HCT116 (cell line): ENCODE results near the gene KLHDC4. TPM values are rescaled to one million over a fixed set of nuclear protein-coding genes. Genes with fewer than 3 reads are reported as not detected.

Experiments used
- ATAC-seq: fragments of 200-7000 bp; cut with Tn5 transposase; 2 replicates; pipeline ENCODE4 v1.9.1; 2020; ENCODE audit warnings: mild to moderate bottlenecking, moderate library complexity
- BruUV-seq: library from RNA; stranded (reverse); fragments of 400-500 nt; replicated peaks from 2 replicates; lab custom pipeline; 2021; lab: Mats Ljungman, UMichigan
- CTCF ChIA-PET: fragments of 300-600 bp; sonication (Branson Sonifier 250); formaldehyde crosslinking; loops from one replicate; lab custom pipeline; 2021; ENCODE audit warnings: antibody characterized with exemption; lab: Charles Lee
- POLR2A ChIA-PET: fragments of 300-600, 350-600 bp; sonication (Branson Sonifier 250); formaldehyde crosslinking; loops from one replicate; lab custom pipeline; 2021; ENCODE audit warnings: antibody characterized with exemption; lab: Charles Lee
- RAD21 ChIA-PET, 2 experiments: fragments of 300-600 bp; sonication (Branson Sonifier 250); formaldehyde crosslinking; loops; one replicate each; lab custom pipeline; 2023; ENCODE audit warnings: low total read pairs in 2 of 2; ENCODE audit not compliant: uncharacterized antibody in 2 of 2, unreplicated experiment in 2 of 2, low non-redundant PET in 1 of 2; lab: Charles Lee
- DNase-seq: peaks from one replicate; pipeline ENCODE4 v3.0.0-alpha.2; 2010; ENCODE audit warnings: low read depth, low spot score
- H2AFZ ChIP-seq: fragments of 200-600 bp; shearing (Covaris generic), sonication (generic); 2 replicates; pipeline ENCODE4 v1.6.1; 2017; ENCODE audit warnings: low read depth, mixed run types, mixed read lengths, antibody characterized with exemption, low read length; ENCODE audit not compliant: poor library complexity, severe bottlenecking
- H3K27ac ChIP-seq: 2 replicates; pipeline ENCODE4 v1.5.1; 2012; ENCODE audit warnings: low read depth, low read length
- H3K27me3 ChIP-seq: fragments of 200-600 bp; sonication (generic); 2 replicates; pipeline ENCODE4 v1.6.1; 2016; ENCODE audit warnings: mixed run types, low read length, mixed read lengths; ENCODE audit not compliant: insufficient read depth
- H3K36me3 ChIP-seq, 2 experiments: fragments of 200-500 bp in 1 of 2; fragments of 200-600 bp in 1 of 2; sonication (Bioruptor generic) in 1 of 2; sonication (generic) in 1 of 2; 2 replicates each; pipeline versions ENCODE4 v1.5.1 to v1.6.1; 2014 to 2016; ENCODE audit warnings: low read length in 2 of 2, inconsistent platforms in 1 of 2, mixed read lengths in 1 of 2, mixed run types in 1 of 2; ENCODE audit not compliant: insufficient read depth in 2 of 2, control insufficient read depth in 1 of 2
- H3K4me1 ChIP-seq, 2 experiments: fragments of 200-600 bp in 1 of 2; sonication (generic) in 1 of 2; 2 replicates each; pipeline versions ENCODE4 v1.5.1 to v1.6.1; 2012 to 2017; ENCODE audit warnings: low read length in 2 of 2, inconsistent platforms in 1 of 2, mild to moderate bottlenecking in 1 of 2, mixed read lengths in 1 of 2, mixed run types in 1 of 2, moderate library complexity in 1 of 2; ENCODE audit not compliant: insufficient read depth in 2 of 2, control insufficient read depth in 1 of 2
- H3K4me2 ChIP-seq: fragments of 200-600 bp; sonication (generic); 2 replicates; pipeline ENCODE4 v1.6.1; 2017; ENCODE audit warnings: mixed run types, low read length, mixed read lengths
- H3K4me3 ChIP-seq, 2 experiments: fragments of 200-600 bp in 1 of 2; sonication (generic) in 1 of 2; replicated peaks in 1 of 2; 2 replicates each; pipeline ENCODE4 v1.5.1; 2011 to 2016; ENCODE audit warnings: low read length in 2 of 2, control low read depth in 1 of 2, low read depth in 1 of 2, mild to moderate bottlenecking in 1 of 2, mixed read lengths in 1 of 2, mixed run types in 1 of 2
- H3K79me2 ChIP-seq: fragments of 200-600 bp; sonication (generic); 2 replicates; pipeline ENCODE4 v1.6.1; 2017; ENCODE audit warnings: mild to moderate bottlenecking, mixed run types, low read length, moderate library complexity, mixed read lengths; ENCODE audit not compliant: insufficient read depth
- H3K9ac ChIP-seq: fragments of 200-600 bp; sonication (generic); 2 replicates; pipeline ENCODE4 v1.6.1; 2016; ENCODE audit warnings: low read length, mixed read lengths
- H3K9me2 ChIP-seq: fragments of 200-600 bp; sonication (generic), shearing (Covaris generic); 2 replicates; pipeline ENCODE4 v1.6.1; 2017; ENCODE audit warnings: mixed run types, mild to moderate bottlenecking, moderate library complexity; ENCODE audit not compliant: insufficient read depth
- H3K9me3 ChIP-seq, 2 experiments: fragments of 200-500 bp in 1 of 2; fragments of 200-600 bp in 1 of 2; sonication (Bioruptor generic) in 1 of 2; sonication (generic) in 1 of 2; 2 replicates each; pipeline ENCODE4 v1.6.1; 2014 to 2017; ENCODE audit warnings: low read length in 2 of 2, mixed read lengths in 2 of 2, inconsistent platforms in 1 of 2, low read depth in 1 of 2, mild to moderate bottlenecking in 1 of 2, mixed run types in 1 of 2, moderate library complexity in 1 of 2; ENCODE audit not compliant: control insufficient read depth in 1 of 2, insufficient read depth in 1 of 2
- H4K20me1 ChIP-seq: fragments of 200-600 bp; sonication (generic), shearing (Covaris generic); 2 replicates; pipeline ENCODE4 v1.6.1; 2017; ENCODE audit warnings: mixed run types, mild to moderate bottlenecking, moderate library complexity; ENCODE audit not compliant: insufficient read depth
- CEBPB ChIP-seq: IDR thresholded peaks from 2 replicates; pipeline ENCODE4 v1.6.1; 2012; ENCODE audit warnings: low read depth
- EGR1 ChIP-seq: IDR thresholded peaks from 2 replicates; pipeline ENCODE4 v1.6.1; 2012; ENCODE audit warnings: low read depth
- ELF1 ChIP-seq: IDR thresholded peaks from 2 replicates; pipeline ENCODE4 v1.6.1; 2012; ENCODE audit warnings: low read depth, borderline replicate concordance
- FOSL1 ChIP-seq: IDR thresholded peaks from 2 replicates; pipeline ENCODE4 v1.6.1; 2012; ENCODE audit warnings: low read depth
- MAX ChIP-seq: IDR thresholded peaks from 2 replicates; pipeline ENCODE4 v1.6.1; 2012
- POLR2A ChIP-seq: IDR thresholded peaks from 2 replicates; pipeline ENCODE4 v1.7.0; 2011; ENCODE audit warnings: borderline replicate concordance; ENCODE audit not compliant: insufficient read depth, insufficient read length; ENCODE audit errors: extremely low read depth
- REST ChIP-seq: IDR thresholded peaks from 2 replicates; pipeline ENCODE4 v1.6.1; 2012; ENCODE audit warnings: low read depth
- SIN3A ChIP-seq: IDR thresholded peaks from 2 replicates; pipeline ENCODE4 v1.6.1; 2012; ENCODE audit warnings: low read depth
- SP1 ChIP-seq: IDR thresholded peaks from 2 replicates; pipeline ENCODE4 v1.6.1; 2012; ENCODE audit warnings: low read depth
- SRF ChIP-seq: IDR thresholded peaks from 2 replicates; pipeline ENCODE4 v1.6.1; 2012; ENCODE audit warnings: low read depth
- TCF7L2 ChIP-seq: IDR thresholded peaks from 2 replicates; pipeline ENCODE4 v1.7.0; 2011; ENCODE audit warnings: borderline replicate concordance, inconsistent platforms; ENCODE audit not compliant: insufficient read depth, insufficient read length; ENCODE audit errors: extremely low read depth
- YY1 ChIP-seq: IDR thresholded peaks from 2 replicates; pipeline ENCODE4 v1.6.1; 2011; ENCODE audit warnings: low read length, low read depth, moderate library complexity, mild to moderate bottlenecking; ENCODE audit not compliant: insufficient replicate concordance; ENCODE audit errors: extremely low read depth
- ZNF274 ChIP-seq: fragments of 200-500 bp; sonication (Bioruptor generic); IDR thresholded peaks from 2 replicates; pipeline ENCODE4 v1.6.1; 2014; ENCODE audit warnings: mild to moderate bottlenecking, low read depth, low read length, inconsistent platforms
- intact Hi-C: fragments of 100-400 bp; cut with micrococcal nuclease; formaldehyde crosslinking; loops from 2 replicates; pipeline ENCODE4 v1.10.0; 2022
- total RNA-seq: library from RNA; stranded (reverse); gene quantifications from one replicate; pipeline ENCODE4 v1.2.1, GENCODE V29; 2021; ENCODE audit not compliant: unreplicated experiment
- TF ChIP-seq, protein P1 (sequence below): IDR thresholded peaks from 2 replicates; pipeline ENCODE4 v1.6.1; 2011; ENCODE audit warnings: mild to moderate bottlenecking, low read length, moderate library complexity; ENCODE audit not compliant: insufficient replicate concordance; ENCODE audit errors: extremely low read depth

KLHDC4 gene
- total RNA-seq, 1 experiment from 2014 or later = 107 TPM

- CTCF ChIA-PET = interaction anchor here (0.6 kb wide), 1 partner anchor 33 kb away, joined by 3 read pairs; no protein-coding TSS in a partner anchor
- H3K79me2 ChIP-seq = peaks cover 70% of the 10 kb centered on the region
- no TSS peak for BruUV-seq
- H3K4me3 ChIP-seq = no peak overlapping the region
- H3K4me2 ChIP-seq = no peak overlapping the region
- no peaks in the 10 kb centered on the region for H3K9me3 ChIP-seq
- POLR2A ChIA-PET = no interaction called here
- H3K9ac ChIP-seq = no peak overlapping the region
- ATAC-seq (no peak), DNase-seq (no peak)
- no peaks in the 10 kb centered on the region for H3K27me3 ChIP-seq
- no peak overlapping the region for H3K27ac ChIP-seq
- RAD21 ChIA-PET = no interaction called here
- no peaks in the 10 kb centered on the region for H3K9me2 ChIP-seq
- no peak overlapping the region for H2AFZ ChIP-seq
- peaks cover 4% of the 10 kb centered on the region; the same call in 1 of the 2 replicates for H4K20me1 ChIP-seq
- TF ChIP-seq ZNF274 (no peak), FOSL1 (no peak), CEBPB (no peak), ELF1 (no peak), TCF7L2 (no peak), EGR1 (no peak), POLR2A (no peak), MAX (no peak), SRF (no peak), SP1 (no peak), SIN3A (no peak), REST (no peak), YY1 (no peak)
- TF ChIP-seq, protein P1, sequence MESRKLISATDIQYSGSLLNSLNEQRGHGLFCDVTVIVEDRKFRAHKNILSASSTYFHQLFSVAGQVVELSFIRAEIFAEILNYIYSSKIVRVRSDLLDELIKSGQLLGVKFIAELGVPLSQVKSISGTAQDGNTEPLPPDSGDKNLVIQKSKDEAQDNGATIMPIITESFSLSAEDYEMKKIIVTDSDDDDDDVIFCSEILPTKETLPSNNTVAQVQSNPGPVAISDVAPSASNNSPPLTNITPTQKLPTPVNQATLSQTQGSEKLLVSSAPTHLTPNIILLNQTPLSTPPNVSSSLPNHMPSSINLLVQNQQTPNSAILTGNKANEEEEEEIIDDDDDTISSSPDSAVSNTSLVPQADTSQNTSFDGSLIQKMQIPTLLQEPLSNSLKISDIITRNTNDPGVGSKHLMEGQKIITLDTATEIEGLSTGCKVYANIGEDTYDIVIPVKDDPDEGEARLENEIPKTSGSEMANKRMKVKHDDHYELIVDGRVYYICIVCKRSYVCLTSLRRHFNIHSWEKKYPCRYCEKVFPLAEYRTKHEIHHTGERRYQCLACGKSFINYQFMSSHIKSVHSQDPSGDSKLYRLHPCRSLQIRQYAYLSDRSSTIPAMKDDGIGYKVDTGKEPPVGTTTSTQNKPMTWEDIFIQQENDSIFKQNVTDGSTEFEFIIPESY = no peak
- H3K36me3 ChIP-seq = peaks cover 15 to 26% of the 10 kb centered on the region in 2 experiments; a peak in 3 of 4 replicates
- H3K4me1 ChIP-seq = no peaks in the 10 kb centered on the region
- intact Hi-C loops = no loop called here
Measured at GRCh38 chr16:87735270-87736007, 30.3 kb downstream of the KLHDC4 start.
